ENCODE measurements around the gene S100A3. TPM values are rescaled to one million over a fixed set of nuclear protein-coding genes. Genes with fewer than 3 reads are reported as not detected.

S100A3 gene
- polyA plus RNA-seq, 1 donor from 2014 or later: not detected

GRCh38 chr1:153561466-153561985 lies 12.5 kb upstream of the S100A3 start:
- Histone ChIP-seq H3K79me2 (replicated peaks; ENCODE audit: insufficient read depth, low read length) (no peaks in the 10 kb centered on the region), H3F3A (ENCODE audit: insufficient read depth, low read length, poor library complexity, severe bottlenecking) (no peaks in the 10 kb centered on the region), H3K9me3 (ENCODE audit: low read length) (no peaks in the 10 kb centered on the region), H3K4me3 (ENCODE audit: low read length) (no peak overlapping the region), H3K9me2 (ENCODE audit: insufficient read depth, low read length) (no peaks in the 10 kb centered on the region), H3K36me3 (ENCODE audit: insufficient read depth, low read length) (no peaks in the 10 kb centered on the region), H3K4me2 (ENCODE audit: low read length) (no peak overlapping the region), H3K27ac (ENCODE audit: low read length) (no peak overlapping the region), H2AFZ (ENCODE audit: low read depth, low read length) (no peak overlapping the region), H3K9ac (ENCODE audit: low read length) (no peak overlapping the region), H3K27me3 (ENCODE audit: insufficient read depth, low read depth, low read length) (no peaks in the 10 kb centered on the region), H4K20me1 (ENCODE audit: insufficient read depth) (no peaks in the 10 kb centered on the region)
- TF ChIP-seq MXI1 (conservative IDR thresholded peaks at IDR 0.05; ENCODE audit: poor library complexity, severe bottlenecking): no peak
- TF ChIP-seq, protein P1, sequence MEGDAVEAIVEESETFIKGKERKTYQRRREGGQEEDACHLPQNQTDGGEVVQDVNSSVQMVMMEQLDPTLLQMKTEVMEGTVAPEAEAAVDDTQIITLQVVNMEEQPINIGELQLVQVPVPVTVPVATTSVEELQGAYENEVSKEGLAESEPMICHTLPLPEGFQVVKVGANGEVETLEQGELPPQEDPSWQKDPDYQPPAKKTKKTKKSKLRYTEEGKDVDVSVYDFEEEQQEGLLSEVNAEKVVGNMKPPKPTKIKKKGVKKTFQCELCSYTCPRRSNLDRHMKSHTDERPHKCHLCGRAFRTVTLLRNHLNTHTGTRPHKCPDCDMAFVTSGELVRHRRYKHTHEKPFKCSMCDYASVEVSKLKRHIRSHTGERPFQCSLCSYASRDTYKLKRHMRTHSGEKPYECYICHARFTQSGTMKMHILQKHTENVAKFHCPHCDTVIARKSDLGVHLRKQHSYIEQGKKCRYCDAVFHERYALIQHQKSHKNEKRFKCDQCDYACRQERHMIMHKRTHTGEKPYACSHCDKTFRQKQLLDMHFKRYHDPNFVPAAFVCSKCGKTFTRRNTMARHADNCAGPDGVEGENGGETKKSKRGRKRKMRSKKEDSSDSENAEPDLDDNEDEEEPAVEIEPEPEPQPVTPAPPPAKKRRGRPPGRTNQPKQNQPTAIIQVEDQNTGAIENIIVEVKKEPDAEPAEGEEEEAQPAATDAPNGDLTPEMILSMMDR (IDR thresholded peaks at IDR 0.05; ENCODE audit: poor library complexity, severe bottlenecking): no peak

DNA sequence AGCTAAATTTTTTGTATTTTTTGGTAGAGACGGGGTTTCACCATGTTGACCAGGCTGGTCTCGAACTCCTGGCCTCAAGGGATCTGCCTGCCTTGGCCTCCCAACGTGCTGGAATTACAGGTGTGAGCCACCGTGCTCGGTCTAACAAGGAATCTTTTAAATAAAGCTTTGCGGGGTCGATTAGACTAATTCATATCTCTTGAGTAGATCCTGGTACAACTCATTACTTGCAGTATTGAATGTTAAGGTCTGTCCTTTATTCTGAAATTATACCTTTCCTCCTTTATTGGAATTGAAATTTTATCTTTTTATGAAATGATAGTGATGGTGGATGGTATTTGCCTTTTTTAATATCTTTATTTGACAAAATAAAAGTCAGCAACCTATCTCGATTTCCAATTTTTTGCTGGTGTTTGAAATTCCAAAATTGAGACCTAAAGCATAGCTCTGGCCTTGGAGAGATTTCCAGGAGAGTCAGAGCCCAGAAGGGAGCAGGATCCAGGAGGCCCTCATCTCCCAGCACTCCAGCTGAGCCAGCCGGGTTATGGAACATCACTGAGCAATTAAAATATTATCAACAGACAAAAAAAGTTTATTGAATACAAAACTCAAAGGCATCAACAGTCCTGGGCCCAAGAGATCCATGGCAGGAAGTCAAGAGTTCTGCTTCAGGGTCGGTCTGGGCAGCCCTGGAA lies 11.9 kb upstream of the S100A3 start:
- no peak for TF ChIP-seq EZH2 (IDR thresholded peaks at IDR 0.05; ENCODE audit: borderline replicate concordance, insufficient read depth, low read length, poor library complexity, severe bottlenecking)
- TF ChIP-seq, protein P2, sequence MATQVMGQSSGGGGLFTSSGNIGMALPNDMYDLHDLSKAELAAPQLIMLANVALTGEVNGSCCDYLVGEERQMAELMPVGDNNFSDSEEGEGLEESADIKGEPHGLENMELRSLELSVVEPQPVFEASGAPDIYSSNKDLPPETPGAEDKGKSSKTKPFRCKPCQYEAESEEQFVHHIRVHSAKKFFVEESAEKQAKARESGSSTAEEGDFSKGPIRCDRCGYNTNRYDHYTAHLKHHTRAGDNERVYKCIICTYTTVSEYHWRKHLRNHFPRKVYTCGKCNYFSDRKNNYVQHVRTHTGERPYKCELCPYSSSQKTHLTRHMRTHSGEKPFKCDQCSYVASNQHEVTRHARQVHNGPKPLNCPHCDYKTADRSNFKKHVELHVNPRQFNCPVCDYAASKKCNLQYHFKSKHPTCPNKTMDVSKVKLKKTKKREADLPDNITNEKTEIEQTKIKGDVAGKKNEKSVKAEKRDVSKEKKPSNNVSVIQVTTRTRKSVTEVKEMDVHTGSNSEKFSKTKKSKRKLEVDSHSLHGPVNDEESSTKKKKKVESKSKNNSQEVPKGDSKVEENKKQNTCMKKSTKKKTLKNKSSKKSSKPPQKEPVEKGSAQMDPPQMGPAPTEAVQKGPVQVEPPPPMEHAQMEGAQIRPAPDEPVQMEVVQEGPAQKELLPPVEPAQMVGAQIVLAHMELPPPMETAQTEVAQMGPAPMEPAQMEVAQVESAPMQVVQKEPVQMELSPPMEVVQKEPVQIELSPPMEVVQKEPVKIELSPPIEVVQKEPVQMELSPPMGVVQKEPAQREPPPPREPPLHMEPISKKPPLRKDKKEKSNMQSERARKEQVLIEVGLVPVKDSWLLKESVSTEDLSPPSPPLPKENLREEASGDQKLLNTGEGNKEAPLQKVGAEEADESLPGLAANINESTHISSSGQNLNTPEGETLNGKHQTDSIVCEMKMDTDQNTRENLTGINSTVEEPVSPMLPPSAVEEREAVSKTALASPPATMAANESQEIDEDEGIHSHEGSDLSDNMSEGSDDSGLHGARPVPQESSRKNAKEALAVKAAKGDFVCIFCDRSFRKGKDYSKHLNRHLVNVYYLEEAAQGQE (IDR thresholded peaks at IDR 0.05; ENCODE audit: borderline replicate concordance): no peak
- no peak for TF ChIP-seq MXI1 (conservative IDR thresholded peaks at IDR 0.05; ENCODE audit: poor library complexity, severe bottlenecking)
- no peak for TF ChIP-seq EP300 (conservative IDR thresholded peaks at IDR 0.05; ENCODE audit: poor library complexity, severe bottlenecking)
- TF ChIP-seq RAD21 (conservative IDR thresholded peaks at IDR 0.05): no peak
- no peak for TF ChIP-seq POLR2AphosphoS5 (IDR thresholded peaks at IDR 0.05)
- TF ChIP-seq, protein P1 (IDR thresholded peaks at IDR 0.05; ENCODE audit: poor library complexity, severe bottlenecking): no peak
- no peak for TF ChIP-seq SMC3 (conservative IDR thresholded peaks at IDR 0.05; ENCODE audit: poor library complexity)
- TF ChIP-seq TAF1 (IDR thresholded peaks at IDR 0.05; ENCODE audit: low read depth): no peak
- no peaks in the 10 kb centered on the region for H3F3A ChIP-seq (ENCODE audit: insufficient read depth, low read length, poor library complexity, severe bottlenecking)
- no peaks in the 10 kb centered on the region for H3K9me3 ChIP-seq (ENCODE audit: low read length)
- H3K9ac ChIP-seq (ENCODE audit: low read length): no peak overlapping the region
- no peaks in the 10 kb centered on the region for H4K20me1 ChIP-seq (ENCODE audit: insufficient read depth)
- H3K4me3 ChIP-seq (ENCODE audit: low read length): no peak overlapping the region
- H3K9me2 ChIP-seq (ENCODE audit: insufficient read depth, low read length): no peaks in the 10 kb centered on the region
- no peaks in the 10 kb centered on the region for H3K36me3 ChIP-seq (ENCODE audit: insufficient read depth, low read length)
- no peak overlapping the region for H3K4me2 ChIP-seq (ENCODE audit: low read length)
- H2AFZ ChIP-seq (ENCODE audit: low read depth, low read length): no peak overlapping the region
- H3K27me3 ChIP-seq (ENCODE audit: insufficient read depth, low read depth, low read length): no peaks in the 10 kb centered on the region
- no peak overlapping the region for H3K27ac ChIP-seq (ENCODE audit: low read length)
- H3K79me2 ChIP-seq (replicated peaks; ENCODE audit: insufficient read depth, low read length): no peaks in the 10 kb centered on the region

All from neural cell (in vitro differentiated cells).